ENCODE data around the gene ZFAND6.
A peak's percentile ranks its signal among the peaks of the same experiment; 100 is the strongest.
"Not testable (repeated sequence)": the region's sequence is repeated elsewhere in the genome, so short reads cannot be mapped to it uniquely, and the experiment has no call there.

The ZFAND6 gene

DNA sequence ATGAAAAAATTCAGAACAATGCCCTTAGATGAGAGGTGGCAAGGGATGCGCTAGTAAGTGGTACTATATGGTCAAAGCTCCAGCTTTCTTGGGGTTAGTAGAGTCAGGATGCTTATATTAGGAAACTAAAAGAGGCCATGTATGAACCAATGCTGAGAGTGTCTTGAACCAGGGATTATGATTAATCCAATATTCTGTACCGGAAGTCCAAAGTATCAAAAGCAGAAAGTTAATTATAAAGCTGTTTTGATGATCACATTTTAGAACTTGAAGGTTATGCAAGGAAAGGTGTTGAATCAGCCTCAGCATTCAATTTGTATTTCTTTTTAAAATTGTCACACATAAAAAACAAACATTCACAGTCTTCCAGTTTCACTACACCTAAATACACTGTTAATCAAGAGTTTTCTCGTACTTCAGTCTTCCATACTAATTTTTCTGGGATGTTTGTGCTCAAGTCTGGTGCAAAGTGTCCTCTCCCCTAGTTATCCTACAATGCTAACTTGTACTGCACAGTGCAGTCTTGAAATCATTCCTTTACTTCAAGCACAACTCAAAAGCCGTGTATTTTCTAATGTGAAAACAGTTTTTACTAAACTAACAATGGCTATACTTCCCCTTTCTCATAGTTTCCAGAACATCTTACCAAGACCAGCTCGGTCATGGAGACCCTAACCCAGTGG is 82.6 kb downstream of the ZFAND6 start:
- no peak for DNase-seq

GRCh38 chr15:80142646-80143045 is 83.2 kb downstream of the ZFAND6 start:
- no peak for DNase-seq

- no peak for DNase-seq
These were observed 91.7 kb downstream of the ZFAND6 start for GRCh38 chr15:80151148-80151547.

DNA sequence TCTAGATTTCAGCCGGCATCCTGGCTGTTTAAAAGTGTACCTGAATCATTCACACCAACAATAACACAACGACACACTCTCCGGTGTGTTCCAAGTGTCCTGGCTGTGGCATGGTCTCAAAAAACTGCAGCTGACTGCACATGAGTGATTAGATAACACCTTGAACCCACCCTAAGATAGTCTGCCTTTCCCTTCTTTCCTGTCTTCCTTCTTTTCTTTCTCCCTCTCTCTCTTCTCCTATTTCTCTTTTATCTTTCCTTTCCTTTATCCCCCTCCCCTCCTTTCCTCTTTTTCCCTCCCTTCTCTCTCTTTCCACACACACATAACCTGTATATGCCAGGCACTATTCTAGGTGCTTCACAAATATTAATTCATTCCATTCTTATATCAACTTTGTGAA is 92.1 kb downstream of the ZFAND6 start:
- no peak for DNase-seq

DNA sequence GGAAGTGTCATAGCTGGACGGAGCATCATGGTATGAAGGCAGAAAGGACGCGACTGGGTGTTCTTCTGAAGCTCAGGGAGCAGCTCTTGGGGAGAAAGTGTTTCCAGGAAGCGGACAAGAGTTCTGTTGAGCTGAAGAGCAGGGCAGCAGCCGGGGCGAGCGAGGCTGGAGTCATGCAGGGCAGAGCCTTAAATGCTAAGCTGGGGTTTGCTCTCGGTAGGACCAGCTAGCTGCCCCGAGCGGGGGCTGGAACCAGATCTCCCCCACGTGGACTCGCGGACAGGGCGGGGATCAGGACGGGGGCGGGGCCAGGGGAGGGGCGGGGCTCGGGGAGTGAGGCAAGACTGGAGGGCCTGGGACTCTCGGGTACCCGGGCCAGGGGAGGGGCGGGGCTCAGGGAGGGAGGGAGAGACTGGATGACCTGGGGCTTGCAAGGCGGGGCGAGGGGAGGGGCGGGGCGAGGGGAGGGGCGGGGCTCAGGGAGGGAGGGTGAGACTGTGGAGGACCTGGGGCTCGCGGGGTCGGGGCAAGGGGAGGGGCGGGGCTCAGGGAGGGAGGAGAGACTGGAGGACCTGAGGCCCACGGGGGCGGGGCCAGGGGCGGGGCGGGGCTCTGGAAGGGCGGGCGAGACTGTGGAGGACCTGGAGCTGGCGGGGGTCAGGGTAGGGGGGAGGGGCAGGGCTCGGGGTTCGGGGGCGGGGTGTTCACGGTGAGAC is 92.9 kb downstream of the ZFAND6 start:
- peak; percentile 63 for DNase-seq

DNA sequence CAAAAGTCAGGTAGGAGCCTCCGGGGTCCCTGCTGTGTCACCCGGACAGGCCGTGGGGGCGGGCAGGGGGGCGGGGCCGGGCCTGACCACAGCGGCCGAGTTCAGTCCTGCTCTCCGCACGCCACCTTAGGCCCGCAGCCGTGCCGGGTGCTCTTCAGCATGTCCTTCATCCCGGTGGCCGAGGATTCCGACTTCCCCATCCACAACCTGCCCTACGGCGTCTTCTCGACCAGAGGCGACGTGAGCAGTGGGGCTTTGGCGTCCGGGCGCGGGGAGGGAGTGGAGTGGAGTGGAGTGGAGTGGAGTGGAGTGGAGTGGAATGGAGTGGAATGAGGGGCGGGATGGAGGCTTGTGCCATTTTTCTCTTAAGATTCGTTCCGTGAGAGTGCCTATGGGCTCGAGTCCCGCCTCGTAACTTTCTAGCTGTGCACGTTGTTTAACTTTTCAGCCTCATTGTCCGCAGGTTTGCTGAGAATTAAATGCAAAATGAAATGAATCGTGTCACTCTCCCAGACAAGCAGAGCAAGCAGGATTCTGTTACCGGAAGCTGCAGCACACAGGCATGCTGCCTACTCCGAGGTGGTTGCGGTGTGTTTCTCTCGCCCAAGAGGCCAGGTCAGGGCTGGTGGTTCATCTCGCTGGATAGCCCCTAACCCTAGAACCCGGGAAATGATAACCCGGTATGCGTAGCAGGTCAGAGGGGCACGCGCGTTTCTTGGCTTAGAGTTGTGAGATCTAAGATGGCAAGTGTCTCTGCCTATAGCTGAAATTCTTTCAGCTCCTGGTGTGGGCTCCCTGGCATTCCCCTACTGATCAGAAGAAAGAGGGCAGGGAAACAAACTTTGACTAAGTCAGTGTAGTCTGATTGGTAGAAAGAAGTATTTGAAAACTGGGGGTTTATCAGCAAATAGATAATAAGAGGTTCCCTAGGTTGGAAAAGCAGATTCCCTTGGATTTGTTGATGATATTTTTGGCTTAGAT is 93.7 kb downstream of the ZFAND6 start, which contains the start of gene FAH:
FAH (plus strand) TSS at position 104 of the 981 bp plus-strand sequence; CDS start at position 160, 56 bp downstream.
- DNase-seq = peak; percentile 78

DNA sequence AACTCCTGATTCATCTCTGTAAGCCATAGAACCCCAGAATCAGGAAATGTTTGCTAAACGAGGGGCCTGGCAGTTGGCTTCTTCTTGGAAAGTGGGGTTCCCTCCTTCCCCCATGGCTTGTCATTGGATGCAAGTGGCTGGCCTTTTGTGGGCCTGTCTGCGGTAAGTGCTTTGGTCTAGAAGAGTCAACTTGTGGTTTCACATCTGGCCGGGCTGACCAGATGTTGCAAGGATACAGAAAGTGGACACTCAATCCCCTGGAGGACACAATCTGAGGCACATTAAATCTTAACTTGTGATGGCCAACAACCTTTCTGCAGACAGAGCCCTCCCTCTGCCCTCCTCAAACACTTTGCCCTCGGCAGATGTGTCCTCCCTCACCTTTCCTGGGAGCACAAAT is 94.4 kb downstream of the ZFAND6 start:
- no peak for DNase-seq

DNA sequence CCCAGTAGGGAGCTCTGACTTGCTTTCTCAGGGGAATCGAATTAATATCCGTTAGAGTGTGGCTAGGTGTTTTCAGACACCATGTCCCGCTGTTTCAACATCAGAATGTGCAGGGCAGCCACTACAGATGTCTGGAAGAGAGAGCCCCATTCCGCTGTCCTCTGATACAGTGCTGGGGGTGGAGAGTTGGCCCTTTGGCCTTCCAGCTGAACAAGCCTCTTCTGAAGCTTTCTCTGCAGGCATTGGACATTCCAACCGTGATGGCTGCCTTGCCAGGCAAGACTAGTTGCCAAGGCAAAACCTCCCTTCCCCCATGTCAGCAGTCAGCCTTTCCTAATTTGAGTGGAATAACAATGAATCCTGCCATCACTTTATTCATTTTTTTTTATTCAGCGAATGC is 94.9 kb downstream of the ZFAND6 start:
- no peak for DNase-seq

GRCh38 chr15:80155001-80155377 is 95.5 kb downstream of the ZFAND6 start:
- DNase-seq = no peak

- not testable (repeated sequence) for DNase-seq
These were observed 96.1 kb downstream of the ZFAND6 start for GRCh38 chr15:80155378-80156175.

DNA sequence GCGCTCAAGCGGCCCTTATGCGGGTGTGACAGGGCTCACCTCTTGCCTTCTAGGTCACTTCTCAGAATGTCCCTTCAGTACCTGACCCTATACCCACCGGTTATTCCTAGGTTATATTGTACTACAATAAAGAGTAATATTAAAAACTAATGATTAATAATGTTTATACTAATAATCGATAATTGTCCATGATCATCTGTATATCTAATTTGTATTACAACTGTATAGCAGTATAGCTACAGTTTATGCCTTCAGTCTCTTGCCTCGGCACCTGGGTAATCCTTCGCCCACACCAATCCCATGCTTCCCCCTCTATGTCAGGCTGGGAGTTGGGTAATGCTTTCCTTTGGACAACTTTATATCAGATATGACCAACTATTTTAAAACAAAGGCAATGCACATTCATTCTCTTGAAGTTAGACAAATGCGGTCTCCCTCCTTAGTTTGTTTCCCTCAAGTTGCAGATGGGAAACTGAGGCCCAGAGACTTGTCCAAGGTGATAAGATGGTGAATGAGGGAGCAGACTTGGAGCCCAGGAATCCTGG is 96.8 kb downstream of the ZFAND6 start:
- no peak for DNase-seq

- DNase-seq = no peak
These were observed 97.7 kb downstream of the ZFAND6 start for GRCh38 chr15:80157215-80157614.

DNA sequence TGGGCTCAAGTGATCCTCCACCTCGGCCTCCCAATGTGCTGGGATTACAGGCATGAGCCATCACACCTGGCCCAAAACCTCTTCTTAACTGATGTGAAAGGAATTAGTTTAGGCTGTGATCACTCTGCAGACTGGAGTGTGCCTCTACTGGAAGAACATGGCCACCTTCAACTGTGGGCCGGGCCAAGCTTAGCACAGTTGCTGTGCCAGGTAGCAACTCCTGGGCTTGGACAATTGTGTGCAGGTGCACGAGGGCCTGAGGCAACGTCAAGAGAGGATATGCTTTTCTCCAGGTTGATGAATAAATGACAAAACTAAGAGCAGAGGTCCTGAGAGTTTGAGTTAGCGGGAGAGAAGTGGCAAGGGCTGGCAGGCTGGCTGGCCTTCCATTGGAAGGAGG is 99.8 kb downstream of the ZFAND6 start:
- no peak for DNase-seq

- DNase-seq = no peak
These were observed 100.5 kb downstream of the ZFAND6 start for GRCh38 chr15:80159811-80160569.

- DNase-seq = no peak
These were observed 101.2 kb downstream of the ZFAND6 start for GRCh38 chr15:80160570-80161156.

DNA sequence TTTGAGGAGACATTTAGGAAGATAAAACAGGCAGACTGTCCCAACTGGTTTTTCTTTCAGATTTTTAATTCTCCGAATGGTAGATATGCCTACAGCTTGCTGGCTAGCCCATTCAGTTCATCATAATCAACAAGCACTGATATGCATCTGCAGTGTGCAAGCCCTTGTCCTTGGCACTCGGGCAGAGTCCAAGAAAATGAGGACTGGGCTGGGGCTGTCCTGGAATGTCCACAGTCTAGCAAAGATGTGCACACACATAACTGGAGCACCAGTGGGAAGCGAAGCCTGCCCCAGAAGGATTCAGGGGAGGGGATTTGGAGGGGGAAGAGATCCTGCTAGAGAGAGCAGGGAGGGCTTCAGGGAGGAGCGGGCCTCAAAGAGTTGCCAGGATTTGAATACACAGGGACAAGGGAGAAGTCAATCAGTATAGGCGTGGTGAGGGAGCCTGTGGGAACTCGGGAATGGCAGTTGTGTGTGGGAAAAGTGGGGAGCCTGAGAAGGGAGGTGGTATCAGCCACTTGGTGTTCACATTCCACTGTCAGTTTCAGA is 102.1 kb downstream of the ZFAND6 start:
- no peak for DNase-seq

DNA sequence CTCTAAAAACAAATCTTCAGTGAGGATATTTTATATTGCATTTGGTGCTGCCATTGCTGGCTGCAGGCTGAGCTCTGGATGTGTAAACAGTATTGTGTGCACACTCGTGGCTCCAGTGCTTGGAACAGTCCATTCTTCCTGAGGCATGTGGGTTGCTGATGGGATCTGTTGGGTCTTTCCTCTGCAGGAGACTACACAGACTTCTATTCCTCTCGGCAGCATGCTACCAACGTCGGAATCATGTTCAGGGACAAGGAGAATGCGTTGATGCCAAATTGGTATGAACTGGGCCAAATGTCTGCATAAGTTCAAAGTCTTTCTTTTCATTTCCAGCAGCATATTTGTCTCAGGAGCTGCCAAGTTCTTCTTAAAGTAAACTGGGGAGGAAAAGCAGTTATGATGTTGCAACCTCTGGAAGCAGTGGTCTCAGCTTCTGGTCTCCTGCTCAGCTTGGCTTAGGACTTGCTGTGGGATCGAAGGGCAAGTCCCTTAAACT is 102.6 kb downstream of the ZFAND6 start:
- DNase-seq = no peak

DNA sequence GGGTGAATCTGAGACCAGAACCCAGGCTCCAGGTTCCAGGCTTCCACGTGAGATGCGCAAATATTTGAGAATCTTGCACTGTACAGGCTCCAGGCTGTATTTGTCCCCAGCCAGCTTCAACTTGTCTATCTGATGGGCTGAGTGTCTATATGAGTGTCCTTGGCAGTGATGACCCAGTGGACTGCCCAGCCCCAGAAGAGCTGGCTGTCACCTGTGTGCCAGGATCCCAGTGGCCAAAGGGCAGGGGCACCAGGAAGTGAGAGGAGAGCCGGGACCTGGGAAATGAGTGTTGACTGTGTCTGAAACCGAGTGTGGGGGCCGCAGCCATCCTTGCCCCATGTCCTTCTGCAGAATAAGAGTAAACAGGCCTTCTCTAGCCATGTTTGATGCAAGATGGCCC is 103.7 kb downstream of the ZFAND6 start:
- no peak for DNase-seq

GRCh38 chr15:80163897-80164296 is 104.4 kb downstream of the ZFAND6 start:
- DNase-seq = no peak

DNA sequence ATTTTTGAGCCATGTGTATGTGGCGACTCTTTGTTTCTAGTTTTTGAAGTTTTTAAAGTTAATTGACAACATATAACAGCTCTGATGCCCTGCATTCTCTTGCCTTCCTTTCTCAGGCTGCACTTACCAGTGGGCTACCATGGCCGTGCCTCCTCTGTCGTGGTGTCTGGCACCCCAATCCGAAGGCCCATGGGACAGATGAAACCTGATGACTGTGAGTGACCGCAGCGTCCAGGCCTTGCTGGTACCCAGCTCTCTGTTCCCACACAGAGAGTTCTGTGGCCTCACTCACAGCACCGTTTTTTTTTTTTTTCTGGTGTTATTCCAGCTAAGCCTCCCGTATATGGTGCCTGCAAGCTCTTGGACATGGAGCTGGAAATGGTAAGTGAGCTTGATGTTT is 108.5 kb downstream of the ZFAND6 start:
- DNase-seq = no peak

Measured in right kidney (tissue), 1 donor.